NCI-H2171 treated with DMSO at 0.1 percent for 48 hours (cell line): Measurements from ENCODE around the gene NIPAL3.
"Not testable (repeated sequence)": the region's sequence is repeated elsewhere in the genome, so short reads cannot be mapped to it uniquely, and the experiment has no call there.

ENCODE experiments used
- DNase-seq: peaks from one replicate; lab custom pipeline; 2025; lab: John Stamatoyannopoulos, UW

NIPAL3 gene

GRCh38 chr1:24424207-24424606, 8.6 kb downstream of the NIPAL3 start:
- DNase-seq = no peak

DNA sequence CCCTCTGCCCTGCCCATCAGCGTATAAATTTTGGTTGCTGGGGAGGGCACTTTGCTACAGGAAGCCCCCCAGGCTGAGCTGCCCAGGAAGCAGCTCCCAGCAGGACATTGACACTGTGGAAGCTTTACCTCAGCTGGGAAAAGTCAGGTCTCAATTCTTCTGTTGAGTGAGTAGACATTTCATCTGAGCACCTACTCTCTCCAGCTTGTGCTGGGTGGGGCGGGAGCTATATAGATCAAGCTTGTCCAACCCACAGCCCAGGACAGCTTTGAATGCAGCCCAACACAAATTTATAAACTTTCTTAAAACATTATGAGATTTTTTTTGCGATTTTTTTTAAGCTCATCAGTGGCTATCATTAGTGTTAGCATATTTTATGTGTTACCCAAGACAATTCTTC, 9.4 kb downstream of the NIPAL3 start:
- no peak for DNase-seq

GRCh38 chr1:24425441-24425840, 9.8 kb downstream of the NIPAL3 start:
- DNase-seq = no peak

- no peak for DNase-seq
Measured at GRCh38 chr1:24425922-24426321, 10.3 kb downstream of the NIPAL3 start.

DNA sequence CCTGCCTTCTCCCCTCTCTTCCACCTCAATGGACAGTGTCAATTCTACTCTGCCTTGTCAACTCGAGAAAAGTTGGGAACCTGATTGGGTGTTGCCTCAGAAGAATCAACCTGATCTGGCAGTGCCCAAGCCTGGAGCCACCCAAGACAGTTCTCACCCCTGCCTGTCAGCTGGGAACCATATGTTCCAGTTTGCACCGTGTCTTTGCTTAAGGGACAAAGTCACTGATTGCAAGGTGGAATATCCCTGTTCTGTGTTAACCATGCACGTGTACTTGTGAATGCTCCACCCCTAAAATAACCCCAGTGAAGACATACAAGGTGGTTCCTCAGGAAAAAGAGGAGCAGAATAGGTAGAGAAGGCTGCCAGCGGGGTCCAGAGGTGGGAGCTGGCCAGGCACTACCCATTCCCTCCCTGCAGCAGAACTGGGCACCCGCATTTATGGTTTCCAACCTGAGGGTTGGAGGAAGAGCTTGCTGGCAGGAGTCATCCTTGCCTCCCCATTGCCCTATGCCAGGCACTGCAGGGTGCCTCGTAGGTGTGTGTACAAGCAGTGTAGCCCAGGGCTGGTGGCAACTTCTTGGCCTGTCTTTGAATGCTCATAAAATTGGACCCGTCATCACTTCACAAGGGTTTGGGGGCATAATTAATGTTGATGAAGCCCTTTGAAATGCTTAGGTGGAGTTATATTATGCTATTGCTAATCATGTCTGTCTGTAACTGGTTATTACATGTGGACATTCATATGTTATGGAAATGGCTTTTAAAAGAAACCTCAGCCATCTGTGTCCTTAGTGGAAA, 11.3 kb downstream of the NIPAL3 start:
- DNase-seq = no peak

GRCh38 chr1:24427545-24427862, 11.9 kb downstream of the NIPAL3 start:
- DNase-seq = no peak

- no peak for DNase-seq
Measured at GRCh38 chr1:24435782-24436365, 20.3 kb downstream of the NIPAL3 start.

GRCh38 chr1:24437631-24438396, 22.2 kb downstream of the NIPAL3 start:
- no peak for DNase-seq

GRCh38 chr1:24438423-24438901, 22.9 kb downstream of the NIPAL3 start:
- peak; percentile 42 for DNase-seq

DNA sequence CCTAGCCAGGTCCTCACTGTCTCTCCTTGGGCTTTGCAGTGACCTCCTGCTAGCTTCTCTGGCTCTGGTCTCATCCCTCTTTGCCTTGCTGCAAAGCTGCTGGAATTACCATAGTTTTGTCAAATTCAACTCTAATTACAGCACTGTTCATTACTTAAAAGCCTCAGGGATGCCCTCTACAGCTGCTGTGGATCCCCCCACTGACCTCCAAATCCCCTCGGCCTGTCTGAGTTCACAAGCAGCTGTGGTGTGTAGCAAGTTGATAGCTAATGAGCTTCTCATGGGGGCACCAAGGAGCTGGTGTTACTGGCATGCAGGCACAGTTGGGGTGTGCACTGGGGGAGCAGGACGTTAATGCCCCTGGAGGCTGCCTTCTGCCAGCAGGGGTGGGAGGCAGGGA, 24.8 kb downstream of the NIPAL3 start:
- no peak for DNase-seq

DNA sequence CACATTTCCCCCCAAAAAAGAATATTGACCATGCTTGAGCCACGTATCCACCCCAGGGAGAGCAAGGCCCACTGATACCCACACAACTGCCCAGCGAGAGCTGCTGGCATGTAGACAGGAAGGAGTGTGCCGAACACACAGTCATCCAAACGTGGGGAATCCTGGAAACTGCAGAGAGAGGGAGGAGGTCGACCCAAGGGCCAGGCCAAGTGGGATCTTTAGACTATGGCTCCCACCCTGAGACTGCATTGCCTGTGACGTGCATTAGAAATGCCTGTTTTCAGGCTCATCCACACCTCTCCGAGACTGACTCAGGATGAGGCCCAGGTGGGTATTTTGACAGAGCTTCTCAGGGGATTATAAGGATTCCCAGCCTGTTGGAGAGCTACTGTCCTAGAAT, 25.9 kb downstream of the NIPAL3 start:
- DNase-seq = no peak

- DNase-seq = no peak
Measured at GRCh38 chr1:24441996-24442668, 26.5 kb downstream of the NIPAL3 start.

DNA sequence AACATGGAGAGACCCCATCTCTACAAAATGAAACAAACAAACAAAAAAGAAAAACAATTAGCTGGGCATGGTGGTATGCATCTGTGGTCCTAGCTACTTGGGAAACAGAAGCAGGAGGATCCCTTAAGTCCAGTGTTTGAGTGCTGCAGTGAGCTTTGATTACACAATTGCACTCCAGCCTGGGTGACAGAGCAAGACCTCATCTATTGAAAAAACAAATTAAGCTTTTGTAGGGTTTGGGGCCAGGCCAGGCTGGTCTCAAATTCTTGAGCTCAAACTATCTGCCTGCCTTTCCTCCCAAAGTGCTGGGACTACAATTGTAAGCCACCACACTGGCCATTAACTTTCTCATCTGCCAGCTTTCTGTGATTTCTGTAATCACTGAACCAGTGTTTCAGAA, 27.2 kb downstream of the NIPAL3 start:
- DNase-seq = no peak

DNA sequence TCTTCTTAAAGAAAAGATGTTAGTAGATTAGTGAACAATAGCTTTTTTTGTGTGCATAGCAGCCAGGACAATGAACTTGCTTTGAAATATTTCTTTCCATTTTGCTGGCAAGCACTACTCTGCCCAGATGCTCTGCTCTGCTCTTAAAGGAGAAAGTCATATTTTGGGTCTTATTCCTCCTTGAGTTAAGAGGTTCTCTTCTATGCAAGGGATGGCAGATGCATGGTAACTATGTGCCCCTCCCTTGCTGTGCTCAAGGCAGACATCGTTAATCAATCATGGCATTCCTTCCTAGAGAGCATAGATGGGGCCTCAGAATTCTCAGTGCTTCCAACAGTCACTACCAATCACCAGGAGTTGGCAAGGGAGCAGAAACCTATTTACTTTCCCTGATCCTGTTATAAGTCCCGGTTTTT, 27.6 kb downstream of the NIPAL3 start:
- DNase-seq = peak; percentile 23

- not testable (repeated sequence) for DNase-seq
Measured at GRCh38 chr1:24446446-24446845, 30.8 kb downstream of the NIPAL3 start.

DNA sequence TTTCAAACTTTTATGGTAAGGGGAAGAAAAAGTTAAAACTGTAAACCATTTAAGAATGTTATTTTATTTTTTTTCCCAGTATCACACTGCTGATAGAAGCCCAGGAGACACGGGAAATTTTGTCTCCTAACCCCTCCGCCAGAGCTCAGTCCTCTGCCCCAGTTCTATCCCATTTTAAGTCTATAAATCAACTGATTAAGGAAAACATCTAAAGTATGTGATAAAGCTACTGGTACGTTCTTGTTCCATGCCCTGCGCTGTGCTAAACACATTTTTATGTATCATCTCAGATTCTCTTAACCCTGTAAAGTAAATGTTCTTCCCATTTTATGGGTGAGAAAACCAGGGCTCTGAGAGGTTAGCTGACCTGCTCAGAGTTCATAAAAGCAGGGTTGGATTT, 34.7 kb downstream of the NIPAL3 start:
- DNase-seq = no peak

DNA sequence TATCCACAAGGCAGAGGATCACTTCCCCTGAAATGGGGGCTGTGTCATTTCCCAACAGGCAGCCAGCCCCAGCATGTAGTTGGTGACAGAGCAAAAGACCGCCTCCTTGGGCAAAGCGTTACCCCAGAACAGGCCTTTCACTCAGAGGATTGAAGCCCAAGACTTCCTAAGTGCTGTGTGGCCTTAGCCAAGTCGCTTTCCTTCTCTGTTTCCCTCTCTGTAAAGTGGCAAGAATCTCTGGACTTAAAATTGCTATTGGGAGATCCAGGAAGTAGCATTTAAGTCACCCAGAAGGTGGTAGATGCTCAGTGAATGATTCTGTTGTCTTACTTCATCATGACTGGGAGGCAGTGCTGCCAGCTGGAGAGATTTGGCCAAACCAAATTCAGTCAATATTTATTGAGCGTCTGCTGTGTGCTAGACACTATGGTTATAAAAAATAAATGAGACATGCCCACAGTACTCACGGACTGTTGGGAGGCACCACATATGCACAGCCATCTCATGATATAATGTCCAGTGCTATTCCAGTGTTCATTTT, 35.3 kb downstream of the NIPAL3 start:
- DNase-seq = no peak

DNA sequence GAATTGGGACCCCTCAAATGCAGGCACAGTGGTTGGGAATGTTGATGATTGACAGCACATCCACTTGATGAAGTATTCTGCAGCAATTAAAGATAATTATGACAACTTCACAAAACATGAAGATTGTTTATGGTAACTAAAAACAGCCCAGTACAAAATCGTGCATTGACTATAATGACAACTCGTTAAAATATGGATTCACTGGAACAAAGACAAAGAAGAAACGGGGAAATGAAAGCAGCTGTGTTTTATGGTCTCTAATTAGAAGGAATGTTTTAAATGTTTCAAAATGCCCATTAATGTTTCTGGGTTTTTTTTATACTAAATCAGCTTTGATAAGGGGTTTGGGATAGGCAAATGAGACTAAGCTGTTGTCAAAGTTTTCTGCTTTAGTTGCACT, 36.1 kb downstream of the NIPAL3 start:
- no peak for DNase-seq

- no peak for DNase-seq
Measured at GRCh38 chr1:24452922-24453485, 37.4 kb downstream of the NIPAL3 start.

GRCh38 chr1:24454673-24455072, 39.1 kb downstream of the NIPAL3 start:
- DNase-seq = no peak

DNA sequence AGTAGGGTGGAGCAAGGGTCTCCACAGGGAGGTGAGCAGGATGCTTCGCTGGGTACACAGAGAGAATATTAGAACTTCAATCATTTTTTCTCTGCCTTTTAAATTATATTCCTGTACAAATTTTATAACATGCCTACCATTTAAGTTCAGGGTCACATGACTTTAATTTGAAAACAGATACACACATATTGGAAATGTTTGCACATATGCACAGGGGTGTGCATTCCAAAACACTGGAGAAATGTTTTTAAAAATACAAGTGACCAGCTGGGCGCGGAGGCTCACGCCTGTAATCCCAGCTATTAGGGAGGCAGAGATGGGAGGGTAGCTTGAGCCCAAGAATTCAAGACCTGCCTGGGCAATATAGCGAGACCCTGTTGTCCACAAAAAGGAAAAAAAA, 39.7 kb downstream of the NIPAL3 start:
- DNase-seq = no peak

DNA sequence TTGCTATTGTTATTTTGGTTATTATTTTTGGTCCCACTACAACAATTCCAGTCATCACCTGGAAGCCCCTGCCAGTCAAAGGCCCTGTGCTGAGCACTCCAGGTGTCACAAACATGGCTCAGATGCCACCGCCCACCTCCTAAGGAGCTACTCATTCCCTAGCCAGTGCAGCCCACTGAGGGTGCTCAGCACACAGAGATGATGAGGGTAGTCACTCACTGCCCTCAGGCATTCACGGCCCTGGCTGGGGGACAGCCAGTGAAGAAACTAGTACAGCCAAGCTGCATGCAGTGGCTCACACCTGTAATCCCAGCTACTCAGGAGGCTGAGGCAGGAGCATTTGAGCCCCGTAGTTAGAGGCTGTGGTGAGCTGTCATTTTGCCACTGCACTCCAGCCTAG, 42.3 kb downstream of the NIPAL3 start:
- DNase-seq = no peak
